ENCODE data around the gene ARPC3.
"Not testable (repeated sequence)": the region's sequence is repeated elsewhere in the genome, so short reads cannot be mapped to it uniquely, and the experiment has no call there.

The ARPC3 gene

GRCh38 chr12:110449799-110450497 is at the start of gene ARPC3:
Gene ARPC3, minus strand, starts transcription at chr12:110450337. Its CDS starts 77 bp downstream, at chr12:110450260.
- peak; percentile 95 for DNase-seq

DNA sequence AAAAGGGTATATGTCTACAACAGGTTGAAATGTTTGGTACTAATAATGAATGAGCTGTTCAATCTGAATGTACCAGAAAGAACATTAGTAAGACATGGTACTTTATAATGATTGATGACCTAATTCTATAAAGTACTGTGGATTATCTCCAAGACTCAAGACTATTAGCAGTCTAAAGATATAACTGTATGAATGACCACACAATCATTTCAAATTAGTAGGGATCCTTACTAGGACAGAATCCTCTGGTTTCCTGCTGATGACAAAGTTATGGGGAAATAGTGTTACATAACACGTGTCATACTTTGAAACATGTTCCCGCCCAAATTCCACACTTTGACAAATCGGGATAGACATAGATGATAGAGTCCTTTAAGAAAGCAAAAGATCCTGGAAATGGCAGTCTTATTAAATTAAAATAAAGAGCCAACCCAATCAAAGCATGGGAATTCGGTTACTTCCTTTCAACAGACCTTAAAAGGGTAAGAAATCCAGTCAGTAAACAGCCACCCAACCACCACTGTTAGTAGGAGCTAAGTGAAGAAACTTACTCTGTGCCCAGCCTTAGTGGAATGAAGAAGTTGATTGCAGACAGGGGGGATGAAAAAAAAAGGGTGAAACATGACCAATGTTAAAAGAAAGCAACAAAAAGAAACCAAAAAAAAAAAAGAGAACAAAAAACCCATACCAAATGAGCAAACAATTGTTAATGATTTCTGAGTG is 49.0 kb upstream of the ARPC3 start:
- no peak for DNase-seq

GRCh38 chr12:110475426-110475825 is 25.3 kb upstream of the ARPC3 start:
- DNase-seq: no peak

GRCh38 chr12:110468214-110469048 is 18.3 kb upstream of the ARPC3 start, which contains the start of the genes FAM216A and GPN3:
Gene FAM216A, plus strand, starts transcription at chr12:110468845. Its CDS starts 31 bp downstream, at chr12:110468876.
Gene GPN3, minus strand, starts transcription at chr12:110468257. Its CDS starts 54 bp downstream, at chr12:110468203.
- DNase-seq: peak; percentile 96

- DNase-seq: no peak
Observed at GRCh38 chr12:110467847-110468213, 17.7 kb upstream of the ARPC3 start.

DNA sequence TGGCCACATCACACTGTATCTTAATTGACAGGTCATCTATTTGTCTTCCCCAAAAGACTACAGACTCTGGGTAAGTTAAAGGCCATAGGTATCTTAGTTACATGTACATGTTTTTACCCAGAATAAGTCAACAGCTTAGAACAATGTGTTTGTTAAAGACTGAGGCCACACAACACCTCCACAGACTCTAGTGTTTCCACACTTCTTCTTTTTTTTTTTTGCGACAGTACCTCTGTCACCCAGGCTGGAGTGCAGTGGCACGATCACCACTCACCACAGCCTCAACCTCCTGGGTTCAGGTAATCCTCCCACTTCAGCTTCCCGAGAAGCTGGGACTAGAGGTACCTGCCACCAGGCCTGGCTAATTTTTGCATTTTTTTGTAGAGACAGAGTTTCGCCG is 16.7 kb upstream of the ARPC3 start:
- no peak for DNase-seq

GRCh38 chr12:110465765-110466164 is 15.6 kb upstream of the ARPC3 start:
- DNase-seq: not testable (repeated sequence)

DNA sequence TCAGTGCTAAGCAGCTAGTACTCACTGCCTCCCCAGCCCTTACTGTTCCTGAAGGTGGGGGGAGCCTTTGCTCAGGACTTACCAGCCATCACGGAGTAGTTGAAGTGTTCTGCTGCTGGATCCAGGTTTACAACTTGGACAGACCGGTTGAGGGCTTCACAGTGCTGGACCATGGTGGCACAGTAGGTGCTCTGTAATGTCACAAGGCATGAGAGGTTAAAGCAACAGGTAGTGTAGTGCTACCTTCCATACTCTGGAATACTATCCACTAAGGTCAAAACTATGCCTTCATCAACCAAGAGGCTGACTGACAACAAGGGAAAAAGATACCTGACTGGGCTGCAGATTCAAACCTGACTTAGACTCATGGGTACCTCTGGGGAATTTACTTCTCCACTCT is 14.9 kb upstream of the ARPC3 start:
- DNase-seq: no peak

DNA sequence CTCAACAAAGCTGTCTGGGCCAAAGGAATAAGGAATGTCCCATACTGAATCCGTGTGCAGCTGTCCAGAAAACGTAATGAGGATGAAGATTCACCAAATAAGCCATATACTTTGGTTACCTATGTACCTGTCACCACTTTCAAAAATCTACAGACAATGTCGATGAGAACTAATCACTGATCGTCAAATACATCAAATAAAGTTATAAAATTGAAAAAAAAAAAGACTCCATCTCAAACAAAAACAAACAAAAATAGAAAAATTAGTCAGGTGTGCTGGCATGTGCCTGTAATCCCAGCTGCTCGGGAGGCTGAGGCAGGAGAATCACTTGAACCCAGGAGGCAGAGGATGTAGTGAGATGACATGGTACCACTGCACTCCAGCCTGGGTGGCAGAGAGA is 11.1 kb upstream of the ARPC3 start:
- DNase-seq: not testable (repeated sequence)

DNA sequence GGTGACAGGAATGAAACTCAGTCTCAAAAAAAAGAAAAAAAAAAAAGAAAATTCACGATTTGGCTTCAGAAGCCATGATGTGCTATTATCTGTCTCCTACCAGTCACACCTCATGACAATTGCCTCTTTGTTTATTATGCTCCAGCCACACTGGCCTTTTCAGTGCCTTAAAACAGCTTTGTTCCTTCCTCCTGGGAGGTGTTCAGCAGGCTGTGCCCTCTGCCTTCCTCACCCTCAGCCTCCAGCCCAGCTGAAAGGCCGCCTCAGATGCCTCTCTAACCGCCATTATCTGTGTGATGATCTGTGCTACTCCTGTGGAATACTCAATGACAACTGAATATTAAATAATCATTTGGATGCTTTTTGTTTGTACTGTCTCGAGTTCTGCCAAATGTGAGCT is 8.6 kb upstream of the ARPC3 start:
- no peak for DNase-seq

GRCh38 chr12:110453569-110454296 is 3.6 kb upstream of the ARPC3 start:
- no peak for DNase-seq

DNA sequence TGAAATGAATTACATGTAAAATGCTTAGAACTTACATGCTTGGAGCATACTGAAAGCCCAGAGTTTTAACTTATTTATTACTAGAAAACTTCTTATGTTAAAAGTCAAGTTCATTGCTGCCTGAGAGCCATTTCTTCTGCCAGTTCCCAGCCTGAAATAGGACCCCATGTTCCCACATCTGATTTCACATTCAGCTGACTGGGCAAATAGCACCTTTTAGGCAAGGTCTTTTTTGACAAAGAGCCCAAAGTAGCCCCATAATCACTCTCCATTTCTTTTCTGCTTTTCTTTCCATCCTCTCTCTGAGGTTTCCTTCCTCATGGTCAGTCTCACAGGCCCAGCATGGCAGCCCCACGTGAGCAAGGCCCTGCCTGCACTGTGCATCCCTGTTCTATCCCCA is 1.1 kb upstream of the ARPC3 start:
- no peak for DNase-seq

- no peak for DNase-seq
Observed at GRCh38 chr12:110444455-110444854, 5.7 kb downstream of the ARPC3 start.

DNA sequence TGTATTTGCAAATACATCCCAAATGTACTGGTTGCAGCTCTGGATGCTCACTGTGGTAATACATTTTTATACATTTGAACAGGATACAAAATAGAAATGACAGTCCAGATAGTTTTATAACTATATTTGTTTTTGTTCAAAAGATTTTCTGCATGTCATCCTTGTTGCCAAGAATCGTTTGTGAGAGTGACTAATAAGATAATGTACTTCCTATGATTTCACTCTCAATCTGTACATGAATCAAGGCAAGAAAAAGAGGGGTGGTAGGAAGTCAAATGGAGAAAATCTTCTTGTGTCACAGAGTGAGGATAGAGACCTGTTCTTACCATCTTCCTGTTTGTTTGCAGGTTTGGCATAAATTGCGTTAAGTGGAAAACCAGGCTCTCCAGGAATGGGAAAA is 13.9 kb downstream of the ARPC3 start:
- no peak for DNase-seq

GRCh38 chr12:110431957-110432587 is 18.1 kb downstream of the ARPC3 start:
- DNase-seq: peak; percentile 34

- DNase-seq: not testable (repeated sequence)
Observed at GRCh38 chr12:110429676-110430075, 20.5 kb downstream of the ARPC3 start.

DNA sequence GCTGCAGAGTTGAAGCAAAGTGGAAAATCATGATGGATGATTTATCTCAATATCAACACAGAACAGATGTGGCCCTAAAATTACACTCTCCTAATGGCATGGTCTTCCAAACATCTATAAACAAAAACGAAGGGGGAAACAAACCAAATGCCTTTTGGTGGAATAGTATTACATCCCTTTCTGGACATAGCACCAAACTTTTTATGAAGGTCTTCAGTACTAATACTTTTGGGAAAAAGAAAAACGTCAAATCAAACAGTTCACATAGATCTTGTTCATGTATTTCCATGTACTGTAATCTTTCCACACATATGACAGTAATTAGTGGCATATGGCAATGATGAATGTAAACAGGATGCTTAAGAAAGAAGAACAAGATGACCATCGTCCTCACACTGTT is 23.7 kb downstream of the ARPC3 start:
- DNase-seq: no peak

GRCh38 chr12:110424237-110424636 is 25.9 kb downstream of the ARPC3 start:
- DNase-seq: no peak

GRCh38 chr12:110421701-110422100 is 28.4 kb downstream of the ARPC3 start:
- DNase-seq: no peak

- DNase-seq: no peak
Observed at GRCh38 chr12:110421159-110421661, 28.9 kb downstream of the ARPC3 start.

GRCh38 chr12:110420644-110421043 is 29.5 kb downstream of the ARPC3 start:
- DNase-seq: not testable (repeated sequence)

DNA sequence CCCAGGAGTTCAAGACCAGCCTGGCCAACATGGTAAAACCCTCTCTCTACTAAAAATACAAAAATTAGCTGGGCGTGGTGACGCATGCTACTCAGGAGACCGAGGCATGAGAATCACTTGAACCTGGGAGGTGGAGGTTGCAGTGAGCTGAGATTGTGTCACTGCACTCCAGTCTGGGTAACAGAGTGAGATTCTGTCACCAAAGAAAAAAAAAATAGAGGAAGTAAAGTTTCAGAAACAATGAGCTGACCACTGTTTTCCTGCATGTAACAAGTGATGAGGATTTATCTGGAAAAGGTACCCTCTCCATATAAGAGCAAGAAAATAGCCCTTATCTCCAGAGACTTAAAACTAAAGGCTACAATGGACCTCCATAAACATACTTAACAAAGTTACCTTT is 33.0 kb downstream of the ARPC3 start:
- not testable (repeated sequence) for DNase-seq

Measured in stimulated activated CD8-positive, alpha-beta memory T cell treated with anti-CD3 and anti-CD28 coated beads, Interleukin-4, amount 100 ng/mL, for 48 hours (primary cell).